Superior temporal gyrus (tissue), 1 donor: ENCODE results near the gene APEX1.
A peak's percentile ranks its signal among the peaks of the same experiment; 100 is the strongest.
"Not testable (repeated sequence)": the region's sequence is repeated elsewhere in the genome, so short reads cannot be mapped to it uniquely, and the experiment has no call there.

Experiments used
- DNase-seq: peaks from one replicate; pipeline ENCODE4 v3.0.0-alpha.2; 2016; ENCODE audit errors: extremely low spot score

Gene APEX1

DNA sequence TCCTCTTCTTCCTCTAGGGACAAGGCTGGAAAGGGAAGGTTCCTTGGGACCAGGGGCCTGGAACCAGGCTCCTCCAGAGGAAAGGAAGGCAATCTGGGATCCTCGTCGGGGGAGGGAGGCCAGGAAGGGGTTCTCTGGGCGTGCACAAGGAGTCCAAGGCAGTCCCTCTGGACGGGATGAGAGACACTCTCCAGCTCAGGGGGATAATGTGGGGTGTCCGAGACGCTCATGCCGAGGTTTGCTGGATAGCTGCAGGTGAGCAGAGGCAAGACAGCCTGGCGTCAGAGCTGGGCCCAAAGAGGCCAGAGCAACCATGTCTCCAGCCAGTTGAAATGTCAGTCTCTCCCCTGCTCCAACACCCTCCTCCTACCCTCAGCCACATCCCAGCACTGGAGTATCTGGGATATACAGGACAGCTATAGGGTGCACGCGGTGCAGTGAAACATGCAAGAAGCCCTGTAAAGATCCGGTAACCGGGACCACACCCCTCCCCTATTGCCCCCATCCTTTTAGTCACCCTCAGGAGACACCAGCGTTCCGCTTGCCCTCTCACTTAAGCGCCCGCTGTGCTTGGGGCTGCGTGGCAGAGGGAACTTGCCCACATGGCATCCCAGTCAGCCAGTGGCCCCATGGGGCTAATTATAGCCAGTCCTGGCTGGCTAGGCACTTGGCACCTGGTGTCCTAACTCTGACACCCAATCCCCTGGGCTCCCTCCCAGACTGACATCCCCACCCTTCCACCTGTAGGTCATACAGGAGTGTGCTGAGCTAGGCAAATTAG, 19.3 kb upstream of the APEX1 start, which contains the start of gene KLHL33:
KLHL33 (minus strand) TSS at position 585 of the 781 bp plus-strand sequence; CDS start at position 230, 355 bp downstream.
- DNase-seq = no peak

DNA sequence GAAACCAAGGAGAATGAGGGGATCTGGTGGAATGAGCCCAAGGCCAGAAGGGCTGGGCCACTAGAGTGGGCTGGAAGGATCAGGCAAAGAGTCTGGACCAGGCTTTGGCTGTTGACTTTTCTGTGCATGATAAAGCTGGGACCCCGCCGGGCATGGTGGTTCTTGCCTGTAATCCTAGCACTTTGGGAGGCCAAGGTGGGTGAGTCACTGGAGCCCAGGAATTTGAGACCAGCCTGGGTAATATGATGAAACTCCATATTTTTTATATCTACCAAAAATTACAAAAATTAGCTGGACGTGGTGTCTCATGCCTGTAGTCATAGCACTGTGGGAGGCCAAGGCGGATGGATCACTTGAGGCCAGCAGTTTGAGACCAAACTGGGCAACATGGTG, 18.7 kb upstream of the APEX1 start:
- no peak for DNase-seq

DNA sequence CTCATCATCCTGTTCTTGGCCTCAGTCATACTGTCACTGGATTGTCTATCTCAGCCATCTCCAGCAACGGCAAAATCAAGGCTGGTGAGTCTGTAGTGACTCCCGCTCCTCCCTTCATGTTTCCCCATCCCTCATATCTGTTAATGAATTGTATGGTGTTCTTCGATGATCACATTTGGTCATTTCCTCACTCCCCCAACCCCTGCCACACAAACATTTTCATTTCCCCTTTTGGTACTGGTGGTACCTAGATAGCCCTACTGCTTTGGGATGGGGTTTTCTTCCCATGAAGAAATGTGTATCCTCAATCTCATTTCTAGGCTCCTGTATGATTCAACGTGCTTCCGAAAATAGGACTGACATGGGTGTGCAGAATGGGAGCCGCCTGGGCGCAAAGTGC, 16.4 kb upstream of the APEX1 start:
- no peak for DNase-seq

DNA sequence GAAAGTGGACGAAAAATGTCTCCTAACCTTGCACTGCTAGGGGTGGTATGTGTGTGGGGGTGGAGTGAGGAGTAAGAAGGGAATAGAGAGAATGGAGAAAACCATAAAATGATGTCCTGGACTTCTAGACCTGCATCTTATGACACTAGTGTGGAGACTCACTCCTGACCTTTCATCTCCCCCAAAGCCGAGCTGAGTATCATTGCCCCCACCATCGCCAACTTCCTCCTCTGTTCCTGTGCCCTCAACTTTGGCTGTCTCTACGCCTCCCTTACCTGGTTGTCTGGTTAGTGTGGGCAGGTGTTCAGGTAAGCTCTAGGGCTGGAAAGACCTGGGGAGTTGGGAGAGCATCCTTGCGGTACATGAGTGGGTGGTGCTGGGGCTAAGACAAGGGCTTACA, 14.6 kb upstream of the APEX1 start:
- no peak for DNase-seq

DNA sequence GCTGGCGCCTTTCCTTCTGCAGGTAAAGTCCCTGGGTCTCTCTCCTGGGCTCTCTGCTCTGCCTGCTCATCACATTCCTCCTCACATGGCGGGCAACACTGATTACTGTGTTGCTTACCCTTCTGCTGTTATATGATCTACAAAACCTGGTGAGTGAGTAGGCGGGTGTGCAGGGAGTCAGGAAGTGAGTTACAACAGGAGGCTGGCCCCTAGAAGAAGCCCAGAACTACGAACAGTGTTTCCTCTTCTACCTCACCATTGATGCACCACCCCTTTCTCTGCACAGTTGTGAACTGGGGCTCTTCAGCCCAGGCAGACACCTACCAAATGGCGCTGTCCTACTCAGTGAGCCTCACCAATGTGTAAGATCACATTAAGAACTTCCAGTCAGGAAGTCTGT, 14.1 kb upstream of the APEX1 start:
- no peak for DNase-seq

DNA sequence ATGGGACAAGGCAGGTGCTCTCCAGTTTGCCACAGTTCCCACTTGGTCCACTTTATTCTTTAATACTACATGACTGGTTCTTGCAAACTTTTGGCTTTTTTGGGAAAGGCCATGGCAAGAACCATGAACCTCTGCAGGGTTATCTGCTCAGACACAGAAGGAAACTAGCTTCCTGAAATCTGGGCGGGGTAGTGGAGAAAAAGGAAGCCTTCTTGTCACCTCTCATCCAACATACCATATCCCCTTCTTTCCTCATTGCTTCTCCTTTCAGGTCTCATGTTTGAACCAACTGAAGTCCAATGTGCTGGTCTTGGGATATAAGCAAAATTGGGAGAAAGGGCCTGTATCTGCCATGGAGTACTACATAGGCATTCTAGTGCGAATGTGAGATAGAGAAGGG, 13.6 kb upstream of the APEX1 start:
- no peak for DNase-seq

DNA sequence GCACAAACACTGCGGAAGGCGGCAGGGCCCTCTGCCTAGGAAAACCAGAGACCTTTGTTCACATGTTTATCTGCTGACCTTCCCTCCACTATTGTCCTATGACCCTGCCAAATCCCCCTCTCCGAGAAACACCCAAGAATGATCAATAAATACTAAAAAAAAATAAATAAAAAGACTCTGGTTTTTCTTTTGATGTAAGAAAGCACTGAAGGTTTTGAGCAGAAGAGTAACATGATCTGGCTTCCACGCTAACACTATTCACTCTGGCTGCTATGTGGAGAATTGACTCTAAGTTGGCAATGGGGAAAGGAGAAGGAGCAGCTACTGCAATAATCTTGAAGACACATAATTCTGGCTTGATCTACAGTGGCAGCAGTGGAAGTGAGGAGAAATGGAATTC, 11.4 kb upstream of the APEX1 start:
- DNase-seq = not testable (repeated sequence)

DNA sequence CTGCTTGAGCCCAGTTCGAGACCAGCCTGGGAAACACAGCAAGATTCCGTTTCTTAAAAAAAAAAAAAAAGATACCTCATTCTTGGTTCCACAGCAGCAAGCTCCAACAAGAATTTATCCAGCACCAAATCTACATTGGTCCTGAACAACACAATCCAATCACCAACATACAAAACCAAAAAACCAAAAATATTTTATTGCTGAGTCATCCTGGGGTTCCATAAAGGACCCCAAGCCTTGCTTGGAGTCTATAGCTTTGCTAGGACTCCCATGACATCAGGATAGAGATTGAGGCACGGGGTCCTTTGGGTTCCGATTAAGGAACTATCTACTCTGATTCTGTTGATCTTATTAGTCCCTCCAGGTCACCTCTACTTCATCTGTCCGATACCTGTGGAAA, 8.1 kb upstream of the APEX1 start:
- DNase-seq = no peak

DNA sequence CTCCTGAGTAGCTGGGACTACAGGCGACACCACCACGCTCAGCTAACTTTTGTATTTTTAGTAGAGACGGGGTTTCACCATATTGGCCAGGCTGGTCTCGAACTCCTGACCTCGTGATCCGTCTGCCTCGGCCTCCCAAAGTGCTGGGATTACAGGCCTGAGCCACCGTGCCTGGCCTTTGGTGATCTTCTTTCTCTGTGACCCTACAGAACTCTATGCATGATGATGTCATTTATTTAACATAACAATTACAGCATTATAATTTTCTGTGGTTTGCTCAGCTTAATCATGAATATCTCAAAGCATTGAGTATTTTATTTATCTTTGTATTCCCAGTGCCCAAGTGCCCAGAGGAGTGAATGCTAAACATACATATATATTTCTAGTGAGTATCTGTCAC, 2.2 kb upstream of the APEX1 start:
- DNase-seq = not testable (repeated sequence)

DNA sequence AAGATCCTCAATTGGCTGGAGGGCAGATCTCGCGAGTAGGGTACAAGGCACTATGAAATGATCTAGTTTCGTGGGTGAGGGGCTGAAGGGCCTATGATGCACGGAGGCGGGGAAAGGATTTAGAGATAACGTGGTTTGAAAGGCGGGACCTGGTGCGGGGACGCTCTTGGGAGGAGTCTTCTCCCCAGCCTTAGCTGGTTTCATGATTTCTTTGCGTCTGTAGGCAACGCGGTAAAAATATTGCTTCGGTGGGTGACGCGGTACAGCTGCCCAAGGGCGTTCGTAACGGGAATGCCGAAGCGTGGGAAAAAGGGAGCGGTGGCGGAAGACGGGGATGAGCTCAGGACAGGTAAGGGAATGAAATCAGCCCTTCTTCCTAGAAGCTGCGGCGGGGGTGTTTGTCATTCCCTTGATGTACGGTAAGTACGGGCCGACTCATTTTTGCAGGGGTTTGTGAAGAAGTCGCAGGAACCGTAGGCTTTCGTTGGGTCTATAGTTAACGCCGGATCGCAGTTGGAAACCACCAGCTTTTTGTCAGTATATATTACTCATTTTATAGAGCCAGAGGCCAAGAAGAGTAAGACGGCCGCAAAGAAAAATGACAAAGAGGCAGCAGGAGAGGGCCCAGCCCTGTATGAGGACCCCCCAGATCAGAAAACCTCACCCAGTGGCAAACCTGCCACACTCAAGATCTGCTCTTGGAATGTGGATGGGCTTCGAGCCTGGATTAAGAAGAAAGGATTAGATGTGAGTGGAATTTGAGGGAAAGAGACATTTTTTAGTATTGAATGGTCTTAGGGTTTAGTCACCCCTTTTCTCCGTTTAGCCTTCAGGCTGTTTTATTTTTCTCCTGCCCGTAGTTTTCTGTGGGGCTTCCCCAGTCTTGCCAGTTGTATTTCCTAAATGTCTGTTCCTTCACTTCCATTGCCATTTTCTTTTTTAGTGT, 602 bp downstream of the APEX1 start:
- no peak for DNase-seq

DNA sequence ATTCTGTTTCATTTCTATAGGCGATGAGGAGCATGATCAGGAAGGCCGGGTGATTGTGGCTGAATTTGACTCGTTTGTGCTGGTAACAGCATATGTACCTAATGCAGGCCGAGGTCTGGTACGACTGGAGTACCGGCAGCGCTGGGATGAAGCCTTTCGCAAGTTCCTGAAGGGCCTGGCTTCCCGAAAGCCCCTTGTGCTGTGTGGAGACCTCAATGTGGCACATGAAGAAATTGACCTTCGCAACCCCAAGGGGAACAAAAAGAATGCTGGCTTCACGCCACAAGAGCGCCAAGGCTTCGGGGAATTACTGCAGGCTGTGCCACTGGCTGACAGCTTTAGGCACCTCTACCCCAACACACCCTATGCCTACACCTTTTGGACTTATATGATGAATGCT, 1.9 kb downstream of the APEX1 start:
- DNase-seq = no peak

DNA sequence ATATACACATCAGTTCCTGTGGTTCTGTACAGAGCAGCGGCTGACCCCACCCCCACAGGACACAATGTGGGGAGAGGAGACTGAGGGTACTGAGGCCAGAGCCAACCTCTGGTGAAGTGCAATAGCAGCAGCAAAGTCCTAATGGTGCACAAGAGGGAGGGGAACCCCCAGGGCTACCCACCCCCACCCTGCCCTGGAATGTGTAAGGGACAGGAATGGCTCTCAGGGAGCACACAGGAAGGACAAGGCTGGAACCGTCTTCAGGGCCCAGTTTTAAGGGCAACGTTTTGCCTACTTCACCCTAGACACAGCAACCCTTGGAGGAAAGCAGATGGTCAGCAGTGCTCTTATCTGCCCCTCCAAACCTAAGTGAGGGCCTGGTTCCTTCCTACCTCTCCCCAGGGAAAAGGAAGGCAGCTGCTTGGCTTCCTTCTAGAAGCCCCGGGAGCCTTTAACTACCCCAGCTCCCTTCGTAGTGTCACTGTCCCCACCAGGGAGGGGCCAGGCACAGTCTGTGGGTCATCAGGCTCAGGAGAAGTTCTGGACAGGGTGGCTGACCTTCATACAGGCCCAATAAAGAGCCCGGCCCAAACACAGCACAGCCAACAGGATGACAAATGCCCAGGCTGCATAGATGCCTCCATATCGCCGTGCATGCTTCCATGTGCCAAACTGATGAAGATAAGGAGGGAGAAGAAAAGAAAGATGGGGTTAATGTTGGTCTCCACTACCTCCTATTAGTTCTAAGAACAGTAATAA, 3.2 kb downstream of the APEX1 start:
- DNase-seq = no peak

DNA sequence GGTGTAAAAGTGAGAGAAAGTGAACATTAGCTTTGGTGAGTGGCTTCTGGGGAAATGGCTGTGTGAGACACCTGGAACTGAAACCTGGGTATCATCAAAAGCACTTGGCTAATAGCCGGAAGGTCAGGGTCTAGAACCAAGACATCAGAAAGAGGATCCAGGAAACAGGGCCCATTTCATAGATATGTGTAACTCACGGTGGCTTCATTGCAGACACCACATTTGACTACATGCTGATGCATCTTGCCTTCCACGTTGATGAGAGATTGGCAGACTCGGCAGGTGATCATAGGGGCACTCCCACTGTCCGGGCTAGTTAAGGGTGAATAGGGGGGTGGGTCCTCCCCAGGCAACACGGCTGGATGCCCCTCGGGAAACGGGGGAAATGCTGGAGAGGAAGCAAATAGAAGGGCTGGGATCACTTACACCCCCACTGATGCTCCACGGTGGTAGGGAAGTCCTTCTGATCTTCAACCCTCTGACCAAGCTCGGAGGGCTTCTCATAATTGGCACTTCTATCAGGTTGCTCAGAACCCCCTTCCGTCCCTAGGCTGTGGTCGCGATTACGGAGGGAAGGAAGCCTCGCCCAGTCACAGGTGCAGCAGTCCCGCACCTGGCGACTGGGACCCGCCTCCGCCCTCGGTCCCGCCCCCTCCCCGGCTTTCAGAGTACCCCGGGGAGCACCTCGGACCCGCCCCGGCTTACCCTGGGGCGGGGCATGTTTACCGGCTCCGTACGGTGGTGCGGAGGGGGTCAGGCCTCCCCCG, 5.6 kb downstream of the APEX1 start:
- DNase-seq = no peak

DNA sequence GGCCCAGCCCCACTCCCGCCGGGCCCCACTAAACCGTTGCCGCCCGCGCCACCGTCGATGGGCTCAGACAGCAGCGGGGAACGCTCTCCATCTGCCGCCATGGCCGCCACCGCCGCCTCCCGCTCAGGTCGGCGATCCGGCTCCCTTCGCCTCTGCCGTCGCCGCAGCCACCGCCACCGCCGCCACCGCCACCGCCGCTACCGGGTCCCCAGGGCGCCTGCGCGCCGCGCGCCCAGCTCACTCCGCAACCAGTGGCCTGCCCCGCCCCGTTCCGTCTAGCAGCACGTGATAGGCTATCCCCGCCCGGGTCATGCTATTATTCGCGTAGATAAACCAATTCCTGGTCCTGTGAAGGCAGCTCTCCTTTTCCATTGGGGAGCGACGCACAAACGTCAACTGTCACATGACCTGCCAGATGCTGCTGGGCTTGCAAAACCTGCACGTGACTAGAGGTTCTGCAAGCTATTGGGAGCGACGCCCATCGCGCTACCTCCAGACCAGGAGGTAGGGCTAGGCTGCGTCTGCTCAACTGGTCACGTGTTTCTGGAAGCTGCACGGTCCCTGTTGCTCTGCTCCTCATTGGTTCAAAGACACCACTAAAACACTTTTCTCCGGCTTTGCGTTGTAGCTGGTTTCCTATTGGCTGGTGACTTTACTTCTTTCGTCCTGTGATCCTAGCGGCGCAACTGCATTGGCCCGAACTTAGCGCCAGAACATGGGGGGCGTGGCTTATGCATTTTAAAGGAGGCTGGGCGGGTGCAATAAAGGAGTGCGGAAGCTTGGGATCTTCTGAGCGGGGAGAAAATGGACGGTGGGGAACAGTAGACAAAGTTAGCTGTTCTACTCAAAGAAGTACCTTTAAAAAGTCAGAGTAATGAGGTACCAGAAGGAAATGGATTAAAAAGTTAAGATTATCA, 6.5 kb downstream of the APEX1 start, which contains the start of gene PIP4P1:
PIP4P1 (minus strand) TSS at position 210 of the 917 bp plus-strand sequence; CDS start at position 101, 109 bp downstream.
- DNase-seq = peak; percentile 100

DNA sequence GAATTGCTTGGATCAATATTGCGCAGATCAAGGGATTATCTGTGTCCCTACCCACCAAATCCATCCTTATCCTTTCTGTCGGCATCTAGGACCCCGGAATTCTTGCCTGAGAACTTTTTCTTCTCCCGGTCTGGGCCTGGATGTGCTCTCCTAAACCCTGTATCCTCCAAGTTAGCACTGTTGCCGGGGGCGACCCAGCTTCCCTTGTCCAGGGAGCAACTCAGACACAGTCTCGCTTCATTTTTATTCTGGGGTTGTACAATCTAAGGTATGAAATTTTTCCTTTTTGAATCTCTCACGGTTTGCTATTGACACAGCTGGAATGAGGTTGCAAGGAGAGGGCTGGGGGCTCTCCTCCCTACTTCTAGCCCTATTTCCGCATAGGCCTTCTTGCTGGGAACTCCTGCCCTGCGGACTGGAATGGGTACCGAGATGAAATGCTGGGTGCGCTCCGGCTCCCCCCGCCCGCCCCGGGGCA, 13.8 kb downstream of the APEX1 start:
- DNase-seq = peak; percentile 9

DNA sequence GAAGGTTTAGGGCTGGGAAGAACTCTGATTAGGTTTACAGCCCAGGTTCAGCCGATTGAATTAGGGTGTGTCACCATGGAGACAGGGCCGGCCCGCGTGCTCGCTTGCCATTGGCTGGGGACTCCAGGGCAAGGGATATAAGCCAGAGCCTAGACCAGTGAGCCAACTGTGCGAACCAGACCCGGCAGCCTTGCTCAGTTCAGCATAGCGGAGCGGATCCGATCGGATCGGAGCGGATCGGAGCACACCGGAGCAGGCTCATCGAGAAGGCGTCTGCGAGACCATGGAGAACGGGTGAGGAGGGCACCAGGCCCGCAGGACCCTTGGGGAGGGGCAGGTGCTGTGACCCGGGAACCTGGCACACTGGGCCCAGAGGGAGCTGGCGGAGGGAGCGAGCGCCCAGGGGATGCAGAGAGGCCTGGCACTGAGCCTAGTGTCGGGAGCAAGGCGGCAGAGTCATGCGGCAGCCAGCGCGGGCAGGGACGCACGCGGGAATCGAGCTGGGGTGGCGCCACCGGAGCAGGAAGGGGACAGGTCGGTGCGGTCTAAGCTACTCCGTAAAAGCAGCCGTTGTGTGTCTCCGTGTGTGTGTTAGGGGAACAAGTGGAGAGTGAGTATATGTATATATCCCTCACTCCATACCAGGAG, 14.3 kb downstream of the APEX1 start, which contains the start of gene PNP:
PNP (plus strand) TSS at position 165 of the 648 bp plus-strand sequence; CDS start at position 284, 119 bp downstream.
- peak; percentile 82 for DNase-seq

DNA sequence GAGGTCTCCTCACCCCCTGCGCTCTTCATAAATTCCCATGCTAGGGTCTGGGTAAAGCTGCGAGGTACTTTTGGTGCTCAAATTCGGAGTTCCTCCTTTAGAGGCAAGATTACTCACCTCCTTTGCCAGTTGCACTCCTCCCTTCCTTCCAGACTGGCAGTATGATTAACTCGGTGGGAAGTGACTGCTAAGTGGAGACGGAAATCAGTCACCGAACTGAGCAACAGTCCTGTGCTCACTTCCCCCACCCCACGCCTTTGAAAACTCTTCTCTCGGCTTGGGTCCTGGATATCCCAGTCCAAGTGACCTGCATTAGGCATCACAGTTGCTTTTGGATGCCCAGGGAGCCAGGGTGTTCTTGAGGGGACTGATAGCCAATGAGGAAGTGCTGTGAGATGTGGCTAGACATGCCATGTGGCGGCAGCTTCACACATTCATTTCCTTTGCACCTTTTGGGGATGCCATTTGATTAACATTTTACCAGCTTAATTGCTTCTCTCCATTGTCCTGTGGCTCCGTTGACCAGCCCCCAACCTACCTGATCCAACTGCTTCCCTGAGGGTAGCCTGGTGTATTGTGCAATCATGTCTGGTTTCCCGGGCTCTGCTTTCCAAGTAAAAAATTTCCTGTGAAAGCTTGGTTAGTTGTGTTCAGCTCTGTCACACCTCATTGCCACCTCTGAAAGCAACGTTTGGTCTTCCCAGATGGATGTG, 15.0 kb downstream of the APEX1 start:
- peak; percentile 40 for DNase-seq

DNA sequence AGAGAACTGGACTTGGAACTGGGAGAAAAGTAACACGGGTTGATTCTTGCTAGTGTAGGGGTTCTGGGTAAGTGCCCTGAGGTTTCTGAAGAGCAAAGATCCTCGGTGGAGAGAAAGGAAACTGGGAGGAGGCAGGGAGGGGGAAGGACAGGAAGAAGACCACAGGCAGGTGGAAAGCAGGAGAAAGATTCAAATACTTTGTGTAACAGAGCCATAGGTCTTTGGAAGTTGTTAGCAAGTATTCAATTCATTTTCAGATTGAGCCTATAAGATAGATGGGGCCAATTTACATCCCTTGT, 15.5 kb downstream of the APEX1 start:
- DNase-seq = no peak
